Measurements from ENCODE around the gene ABI1. TPM values are rescaled to one million over a fixed set of nuclear protein-coding genes. Genes with fewer than 3 reads are reported as not detected.
A peak's percentile ranks its signal among the peaks of the same experiment; 100 is the strongest.

Gene ABI1
- total RNA-seq, 1 donor, result 57.9 TPM

DNA sequence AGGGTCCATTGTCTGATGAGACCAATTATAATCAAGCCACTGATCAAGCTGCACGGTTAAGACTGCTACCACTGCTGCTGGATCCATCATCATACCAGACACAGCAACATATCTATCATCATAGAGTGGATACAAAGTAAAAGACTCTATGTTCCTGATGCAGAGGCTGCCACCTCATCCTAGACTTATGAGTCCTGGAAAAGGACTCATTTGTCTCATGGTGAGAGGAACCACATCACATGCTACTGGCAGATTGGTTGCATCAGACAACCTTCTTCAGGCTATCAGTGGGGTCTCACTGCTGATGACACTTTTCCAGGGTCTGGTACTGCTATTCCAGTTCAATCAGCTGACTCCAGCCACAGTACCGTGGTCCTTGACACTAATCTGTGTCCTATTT lies 79.0 kb downstream of the ABI1 start:
- no peak overlapping the region for H3K4me3 ChIP-seq (ENCODE audit: low read depth, low read length)
- TF ChIP-seq, protein P1, sequence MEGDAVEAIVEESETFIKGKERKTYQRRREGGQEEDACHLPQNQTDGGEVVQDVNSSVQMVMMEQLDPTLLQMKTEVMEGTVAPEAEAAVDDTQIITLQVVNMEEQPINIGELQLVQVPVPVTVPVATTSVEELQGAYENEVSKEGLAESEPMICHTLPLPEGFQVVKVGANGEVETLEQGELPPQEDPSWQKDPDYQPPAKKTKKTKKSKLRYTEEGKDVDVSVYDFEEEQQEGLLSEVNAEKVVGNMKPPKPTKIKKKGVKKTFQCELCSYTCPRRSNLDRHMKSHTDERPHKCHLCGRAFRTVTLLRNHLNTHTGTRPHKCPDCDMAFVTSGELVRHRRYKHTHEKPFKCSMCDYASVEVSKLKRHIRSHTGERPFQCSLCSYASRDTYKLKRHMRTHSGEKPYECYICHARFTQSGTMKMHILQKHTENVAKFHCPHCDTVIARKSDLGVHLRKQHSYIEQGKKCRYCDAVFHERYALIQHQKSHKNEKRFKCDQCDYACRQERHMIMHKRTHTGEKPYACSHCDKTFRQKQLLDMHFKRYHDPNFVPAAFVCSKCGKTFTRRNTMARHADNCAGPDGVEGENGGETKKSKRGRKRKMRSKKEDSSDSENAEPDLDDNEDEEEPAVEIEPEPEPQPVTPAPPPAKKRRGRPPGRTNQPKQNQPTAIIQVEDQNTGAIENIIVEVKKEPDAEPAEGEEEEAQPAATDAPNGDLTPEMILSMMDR (IDR thresholded peaks at IDR 0.05; ENCODE audit: insufficient read depth, low read depth, low read length), result no peak
- no peak for DNase-seq (ENCODE audit: low read depth)

DNA sequence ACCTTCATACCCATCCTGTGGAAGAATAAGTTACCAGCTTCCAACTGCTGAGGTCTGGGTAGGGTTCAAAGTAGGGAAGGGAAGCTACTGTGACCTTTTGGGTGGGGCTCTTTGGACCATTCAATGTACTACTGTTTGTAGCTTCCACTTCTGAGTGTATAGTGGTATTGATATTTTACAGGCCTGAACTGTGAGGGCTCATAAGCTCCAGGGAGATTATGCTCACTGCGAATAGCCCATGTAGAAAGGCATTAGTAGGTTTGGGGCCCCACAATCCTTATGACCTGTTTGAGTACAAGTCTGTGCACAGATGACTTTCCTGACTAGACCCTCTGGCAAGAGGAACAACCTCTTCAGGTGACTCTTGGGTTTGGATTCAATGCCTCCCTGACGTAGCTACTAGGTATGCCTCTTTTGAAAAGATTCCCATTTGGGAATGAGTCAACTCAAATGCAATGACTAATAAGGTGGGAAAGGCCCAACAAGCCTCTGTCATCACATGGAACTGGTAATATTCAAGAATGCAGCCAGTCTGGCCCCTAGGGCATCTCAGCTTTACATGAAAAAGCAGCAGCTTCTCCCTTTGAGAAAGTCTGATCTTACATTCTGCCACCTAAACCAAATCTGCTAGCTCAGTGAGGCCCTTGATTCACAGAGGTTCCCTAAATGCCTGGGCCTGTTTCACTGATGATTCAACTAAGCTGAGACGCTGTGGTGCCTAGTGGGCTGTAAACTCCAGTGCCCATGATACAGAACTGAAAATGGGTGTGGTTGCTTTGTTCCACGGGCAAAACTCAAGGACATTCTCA lies 79.8 kb downstream of the ABI1 start:
- TF ChIP-seq, protein P1 (IDR thresholded peaks at IDR 0.05; ENCODE audit: insufficient read depth, low read depth, low read length), result no peak
- peak; percentile 63 for DNase-seq (ENCODE audit: low read depth)
- no peak overlapping the region for H3K4me3 ChIP-seq (ENCODE audit: low read depth, low read length)

DNA sequence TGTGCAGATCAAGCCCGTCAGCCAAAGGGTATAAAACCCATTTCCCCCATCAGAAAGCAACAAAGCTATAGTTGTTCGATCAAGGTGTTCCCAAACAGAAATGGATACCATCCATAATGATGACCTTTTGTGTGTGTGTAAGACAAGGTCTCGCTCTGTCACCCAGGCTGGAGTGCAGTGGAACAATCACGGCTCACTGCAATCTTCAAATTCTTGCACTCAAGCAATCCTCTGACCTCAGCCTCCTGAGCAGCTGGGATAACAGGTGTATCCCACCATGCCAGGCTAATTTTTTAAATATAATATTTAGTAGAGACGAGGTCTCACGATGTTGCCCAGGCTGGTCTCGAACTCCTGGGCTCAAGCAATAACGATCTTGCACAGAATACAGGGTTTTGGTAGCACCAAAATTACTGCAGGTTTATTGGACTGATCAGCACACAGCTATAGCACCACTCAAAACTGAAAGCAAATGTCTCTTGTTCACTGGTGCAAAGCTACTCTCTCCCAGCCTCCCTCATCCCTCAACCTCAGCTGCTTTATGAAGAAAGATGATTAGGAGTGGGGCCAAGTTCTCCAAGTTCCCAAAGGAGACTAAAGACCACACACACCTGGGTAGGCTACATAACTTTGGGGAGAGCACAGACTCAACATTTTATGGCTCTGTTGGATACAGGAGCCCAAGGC lies 80.5 kb downstream of the ABI1 start:
- TF ChIP-seq, protein P1 (IDR thresholded peaks at IDR 0.05; ENCODE audit: insufficient read depth, low read depth, low read length), result no peak
- no peak for DNase-seq (ENCODE audit: low read depth)
- H3K4me3 ChIP-seq (ENCODE audit: low read depth, low read length), result no peak overlapping the region

DNA sequence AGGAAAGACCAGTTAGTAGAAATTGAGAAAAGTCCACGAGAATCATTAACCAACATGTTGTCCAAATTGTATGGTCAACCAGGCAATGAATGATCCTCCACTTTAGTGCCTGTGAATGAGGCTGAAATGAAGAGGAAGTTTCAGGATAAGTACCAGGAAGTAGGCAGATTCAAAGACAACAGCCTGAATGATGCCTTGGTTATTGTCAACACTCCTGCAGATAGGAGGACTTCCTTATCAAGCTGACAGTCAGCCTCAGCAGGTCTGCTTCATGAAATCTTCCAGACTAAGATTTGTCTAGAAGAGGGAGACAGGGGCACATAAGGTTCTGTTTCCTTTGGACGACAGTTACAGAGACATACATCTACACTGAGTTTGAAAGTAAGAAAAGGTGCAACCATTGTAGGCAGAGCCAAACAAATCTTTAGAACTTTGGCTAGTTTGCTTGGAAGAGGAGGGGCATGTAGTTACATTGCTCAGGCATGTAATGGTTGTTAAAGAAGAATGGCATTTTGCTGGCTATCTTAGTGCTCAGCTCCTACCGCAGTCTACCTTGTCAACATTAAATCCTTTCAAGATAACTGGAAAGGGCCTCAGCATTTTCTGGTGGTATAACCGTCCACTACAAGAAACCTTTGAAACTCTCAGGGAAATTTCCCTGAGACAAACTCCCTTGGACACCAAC lies 81.4 kb downstream of the ABI1 start:
- DNase-seq (ENCODE audit: low read depth), result no peak
- TF ChIP-seq, protein P1 (IDR thresholded peaks at IDR 0.05; ENCODE audit: insufficient read depth, low read depth, low read length), result no peak
- no peak overlapping the region for H3K4me3 ChIP-seq (ENCODE audit: low read depth, low read length)

DNA sequence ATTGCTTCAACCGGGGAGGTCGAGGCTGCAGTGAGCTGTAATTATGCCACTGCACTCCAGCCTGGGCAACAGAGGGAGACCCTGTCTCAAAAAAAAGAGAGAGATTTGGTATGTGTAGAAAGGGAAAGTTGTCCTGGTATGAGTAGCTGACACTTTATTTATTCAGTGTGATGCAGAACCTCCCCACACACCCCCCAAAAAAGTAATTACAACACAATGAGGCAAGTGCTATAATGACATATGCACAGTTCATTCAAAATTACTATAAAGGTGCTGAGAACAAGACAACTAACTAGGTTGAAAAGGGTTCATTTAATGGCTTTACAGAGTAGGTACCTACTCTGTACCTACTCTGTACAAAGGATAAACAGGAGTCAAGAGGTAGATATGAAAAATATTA lies 83.1 kb downstream of the ABI1 start:
- TF ChIP-seq, protein P1 (IDR thresholded peaks at IDR 0.05; ENCODE audit: insufficient read depth, low read depth, low read length), result no peak
- no peak overlapping the region for H3K4me3 ChIP-seq (ENCODE audit: low read depth, low read length)
- no peak for DNase-seq (ENCODE audit: low read depth)

DNA sequence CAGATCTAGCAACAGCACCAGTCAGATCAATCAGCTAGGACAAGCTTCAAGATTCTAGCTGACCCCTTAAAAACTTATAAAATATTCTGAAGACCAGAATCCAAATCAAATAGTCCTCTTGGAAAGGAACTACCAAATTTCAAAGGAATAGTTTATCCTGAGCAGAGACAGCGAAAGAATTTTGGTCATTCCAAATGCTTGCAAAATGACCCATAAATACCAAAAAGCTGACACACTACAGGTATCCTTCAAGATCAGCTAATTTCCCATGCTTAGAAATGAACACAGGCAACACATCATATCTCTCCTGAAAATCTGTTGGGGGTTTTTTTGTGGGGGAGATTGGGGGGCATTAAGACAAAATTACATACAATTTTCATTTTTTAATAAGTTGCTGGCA lies 84.5 kb downstream of the ABI1 start:
- DNase-seq (ENCODE audit: low read depth), result no peak
- H3K4me3 ChIP-seq (ENCODE audit: low read depth, low read length), result no peak overlapping the region
- TF ChIP-seq, protein P1 (IDR thresholded peaks at IDR 0.05; ENCODE audit: insufficient read depth, low read depth, low read length), result no peak
